H1 (cell line): Measurements from ENCODE around the gene CCBE1.

Experiments used
- CBX5 ChIP-seq: fragments of 300-800, 300-1000 bp; sonication (generic); IDR thresholded peaks from 2 replicates; pipeline ENCODE4 v1.7.1; 2016; ENCODE audit warnings: antibody characterized with exemption, low read length, low read depth
- CBX8 ChIP-seq: fragments of 300-800, 300-1000 bp; sonication (generic); IDR thresholded peaks from 2 replicates; pipeline ENCODE4 v1.7.1; 2016; ENCODE audit warnings: low read depth, low read length, borderline replicate concordance
- CTCF ChIP-seq, 3 experiments: IDR thresholded peaks; 1 replicate in 2 of 3; 2 replicates in 1 of 3; pipeline versions ENCODE4 v1.5.1 to v1.6.1; 2011; ENCODE audit warnings: low read length in 3 of 3, mild to moderate bottlenecking in 3 of 3, inconsistent platforms in 2 of 3, low read depth in 1 of 3, moderate library complexity in 1 of 3; ENCODE audit not compliant: insufficient read depth in 1 of 3; ENCODE audit errors: control extremely low read depth in 1 of 3
- EP300 ChIP-seq, 2 experiments: IDR thresholded peaks; 1 replicate in 1 of 2; 2 replicates in 1 of 2; pipeline ENCODE4 v1.6.1; 2011 to 2012; ENCODE audit warnings: low read depth in 2 of 2, low read length in 2 of 2, mild to moderate bottlenecking in 2 of 2, borderline replicate concordance in 1 of 2, inconsistent platforms in 1 of 2, moderate library complexity in 1 of 2
- FOSL1 ChIP-seq: IDR thresholded peaks from 2 replicates; pipeline ENCODE4 v1.6.1; 2011; ENCODE audit warnings: mild to moderate bottlenecking, low read depth, low read length, moderate library complexity; ENCODE audit not compliant: insufficient read depth
- KDM4A ChIP-seq: IDR thresholded peaks from one replicate; pipeline ENCODE4 v1.7.1; 2012; ENCODE audit warnings: low read depth, mild to moderate bottlenecking, moderate library complexity, low read length, inconsistent platforms; ENCODE audit not compliant: severe bottlenecking
- NRF1 ChIP-seq: IDR thresholded peaks from 2 replicates; pipeline ENCODE4 v1.6.1; 2011; ENCODE audit warnings: mild to moderate bottlenecking, low read depth, low read length, improper control_type of control experiment
- POLR2A ChIP-seq, 2 experiments: IDR thresholded peaks; 1 replicate in 1 of 2; 2 replicates in 1 of 2; pipeline ENCODE4 v1.6.1; 2011; ENCODE audit warnings: low read depth in 2 of 2, low read length in 2 of 2, mild to moderate bottlenecking in 2 of 2; ENCODE audit errors: control extremely low read depth in 1 of 2
- RFX5 ChIP-seq: IDR thresholded peaks from 2 replicates; pipeline ENCODE4 v1.6.1; 2011; ENCODE audit warnings: low read depth, low read length, improper control_type of control experiment, borderline replicate concordance
- SP2 ChIP-seq: IDR thresholded peaks from 2 replicates; pipeline ENCODE4 v1.6.1; 2012; ENCODE audit warnings: mild to moderate bottlenecking, low read length, inconsistent platforms
- SRF ChIP-seq: IDR thresholded peaks from 2 replicates; pipeline ENCODE4 v1.6.1; 2011; ENCODE audit warnings: mild to moderate bottlenecking, low read depth, low read length, moderate library complexity
- TCF12 ChIP-seq: IDR thresholded peaks from 2 replicates; pipeline ENCODE4 v1.6.1; 2011; ENCODE audit warnings: low read depth, mild to moderate bottlenecking, low read length

GRCh38 chr18:59509481-59510442 lies 187.5 kb downstream of the CCBE1 start:
- TF ChIP-seq SRF (no peak), CBX8 (no peak), SP2 (no peak), EP300 (IDR thresholded peaks at IDR 0.05; ENCODE audit: borderline replicate concordance in 1 of 2, low read depth in 2 of 2, low read length in 2 of 2) (no peak), CTCF (IDR thresholded peaks at IDR 0.05; ENCODE audit: control extremely low read depth in 1 of 3, insufficient read depth in 1 of 3, low read depth in 1 of 3, low read length in 3 of 3) (no peak), POLR2A (IDR thresholded peaks at IDR 0.05; ENCODE audit: control extremely low read depth in 1 of 2, low read depth in 2 of 2, low read length in 2 of 2) (no peak), CBX5 (no peak), NRF1 (no peak), KDM4A (no peak), RFX5 (no peak), FOSL1 (no peak), TCF12 (no peak)
